Activated T-helper 9 cell treated with anti-CD3 and anti-CD28 coated beads, Interleukin-2, amount 50 U/mL, for 16 hours (primary cell): ENCODE measurements around the gene RCSD1.

ENCODE experiments used
- DNase-seq: peaks from one replicate; pipeline ENCODE4 v3.0.0-alpha.2; 2020; ENCODE audit warnings: low read depth

RCSD1 gene

GRCh38 chr1:167693425-167694045 lies 63.5 kb downstream of the RCSD1 start:
- no peak for DNase-seq

DNA sequence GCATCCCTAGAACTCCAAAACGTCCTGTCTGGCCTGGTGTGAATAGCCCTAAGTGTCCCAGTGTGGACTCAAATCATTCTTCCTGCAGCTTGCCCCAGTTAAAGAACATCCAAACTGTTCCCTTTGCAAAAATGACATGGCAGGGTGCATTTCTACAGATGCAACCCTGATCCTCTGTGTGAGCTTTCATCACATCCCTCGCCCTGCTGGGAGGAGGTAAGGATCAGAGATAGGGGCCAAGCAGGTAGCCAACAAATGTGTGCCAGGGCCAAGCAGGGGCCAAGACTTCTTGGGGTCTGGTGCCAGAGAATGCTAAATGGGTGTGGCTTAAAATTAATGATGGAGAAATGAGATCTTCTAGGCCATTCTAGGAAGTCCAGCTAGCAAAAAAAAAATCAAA lies 64.7 kb downstream of the RCSD1 start:
- DNase-seq, result no peak

DNA sequence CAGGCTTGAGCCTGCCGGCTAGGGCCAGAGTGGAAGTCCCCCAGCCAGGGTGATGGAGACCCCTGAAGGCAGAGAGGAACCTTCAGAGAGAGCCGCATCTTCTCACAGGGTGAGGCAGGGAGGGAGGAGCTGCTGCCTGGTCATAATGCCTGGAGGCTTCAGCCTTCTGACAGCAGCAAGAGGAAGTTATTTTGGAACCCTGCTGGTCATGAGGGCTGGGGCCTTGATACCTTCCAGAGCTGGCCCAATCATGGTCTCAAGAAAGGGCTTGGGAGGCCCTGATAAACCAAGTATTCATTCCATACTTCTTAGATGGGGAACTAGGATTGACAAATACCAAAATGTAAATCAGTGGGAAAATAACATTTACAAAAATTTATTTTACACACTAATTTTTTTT lies 65.1 kb downstream of the RCSD1 start:
- DNase-seq, result no peak

DNA sequence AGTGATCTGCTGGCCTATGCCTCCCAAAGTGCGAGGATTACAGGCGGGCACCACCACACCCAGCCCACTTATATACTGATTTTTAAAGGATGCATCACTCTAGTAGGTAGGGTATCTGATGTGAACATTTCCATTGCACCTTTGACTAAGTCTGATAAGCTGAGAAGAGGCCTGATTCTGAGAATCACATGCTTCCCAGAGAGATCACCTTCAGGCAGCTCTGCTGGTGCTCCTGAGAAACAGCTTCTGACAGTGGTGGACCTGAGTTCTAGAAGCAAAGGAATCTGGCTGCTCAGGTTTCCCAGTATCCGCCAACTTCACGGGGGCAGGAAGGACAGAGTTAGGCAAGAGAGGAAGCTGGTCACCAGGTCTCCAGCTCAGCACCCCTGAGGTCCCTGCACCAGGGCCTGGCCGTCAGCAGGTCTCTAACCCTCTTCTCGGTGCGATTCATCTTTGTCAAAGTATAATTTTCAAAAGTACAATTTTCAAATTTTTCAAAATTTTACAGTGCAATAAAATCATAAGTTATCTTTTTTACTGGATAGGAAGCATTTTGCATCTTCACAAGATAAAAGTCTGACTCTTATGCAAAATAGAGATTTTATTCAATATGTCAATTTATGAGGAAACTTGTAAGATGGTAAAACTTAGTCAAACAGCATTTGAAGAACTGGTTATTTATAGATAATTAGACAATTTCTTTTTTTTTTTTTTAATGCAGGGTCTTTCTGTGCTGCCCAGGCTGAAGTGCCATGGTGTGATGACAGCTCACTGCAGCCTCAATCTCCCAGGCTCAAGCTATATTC lies 65.9 kb downstream of the RCSD1 start:
- DNase-seq, result no peak

DNA sequence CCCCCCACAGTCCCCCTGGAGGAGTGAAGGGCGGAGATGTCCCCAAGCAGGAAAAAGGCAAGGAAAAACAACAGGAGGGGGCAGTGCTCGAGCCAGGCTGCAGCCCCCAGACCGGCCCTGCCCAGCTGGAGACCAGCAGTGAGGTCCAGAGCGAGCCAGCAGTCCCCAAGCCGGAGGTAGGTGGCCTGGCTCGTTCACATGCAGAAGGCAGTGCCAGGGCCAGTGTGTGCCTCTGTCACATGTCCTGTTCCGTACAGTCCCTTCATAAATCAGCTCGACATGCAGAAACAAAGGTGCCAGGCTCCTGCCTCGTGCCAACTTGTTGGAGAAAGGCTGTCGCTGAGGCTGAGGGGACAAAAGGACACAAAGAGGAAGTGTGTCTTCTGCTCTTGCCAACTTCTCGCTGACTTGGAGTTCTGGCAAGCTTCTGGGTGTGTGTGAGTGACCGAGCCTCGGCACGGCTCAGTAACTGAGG lies 67.7 kb downstream of the RCSD1 start:
- DNase-seq, result no peak

GRCh38 chr1:167698313-167698712 lies 68.3 kb downstream of the RCSD1 start:
- no peak for DNase-seq

DNA sequence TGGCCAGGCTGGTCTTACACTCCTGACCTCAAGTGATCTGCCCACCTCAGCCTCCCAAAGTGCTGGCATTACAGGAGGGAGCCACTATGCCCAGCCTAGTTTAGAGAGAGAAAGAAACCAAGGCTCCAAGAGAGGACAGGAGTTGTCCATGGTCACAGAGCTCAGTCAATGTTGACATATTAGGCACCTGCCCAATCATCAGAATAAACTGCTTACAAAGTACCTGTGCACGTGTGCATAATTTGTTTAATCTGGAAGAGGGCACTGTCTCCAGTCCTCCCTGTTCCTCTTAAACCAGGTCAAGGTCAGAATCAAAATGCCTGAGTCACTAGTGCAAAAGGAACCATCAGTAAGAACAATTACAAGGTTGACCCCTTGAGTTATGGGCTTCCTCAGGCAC lies 71.5 kb downstream of the RCSD1 start:
- no peak for DNase-seq

DNA sequence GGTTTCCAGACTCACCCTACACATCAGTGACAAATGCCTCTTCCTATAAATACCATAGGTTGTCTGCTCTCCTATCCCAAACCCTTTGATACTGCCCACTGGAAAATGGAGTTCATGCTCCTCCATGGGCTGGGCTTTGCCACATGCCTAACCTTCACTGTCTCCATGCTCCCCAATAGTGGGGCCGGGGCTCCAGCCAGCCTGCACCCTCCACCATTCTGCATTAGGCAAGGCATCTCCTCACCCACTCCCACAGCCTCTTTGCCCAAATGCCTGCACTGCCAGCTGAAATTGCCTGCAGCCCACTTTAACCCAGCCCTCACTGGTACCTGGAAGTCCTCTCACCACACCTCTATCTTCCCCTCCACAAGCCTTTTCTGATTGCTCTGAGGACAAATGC lies 73.5 kb downstream of the RCSD1 start:
- DNase-seq, result no peak

- DNase-seq, result no peak
Measured at GRCh38 chr1:167704715-167705114, 74.7 kb downstream of the RCSD1 start.

GRCh38 chr1:167705250-167705649 lies 75.2 kb downstream of the RCSD1 start:
- DNase-seq, result no peak

DNA sequence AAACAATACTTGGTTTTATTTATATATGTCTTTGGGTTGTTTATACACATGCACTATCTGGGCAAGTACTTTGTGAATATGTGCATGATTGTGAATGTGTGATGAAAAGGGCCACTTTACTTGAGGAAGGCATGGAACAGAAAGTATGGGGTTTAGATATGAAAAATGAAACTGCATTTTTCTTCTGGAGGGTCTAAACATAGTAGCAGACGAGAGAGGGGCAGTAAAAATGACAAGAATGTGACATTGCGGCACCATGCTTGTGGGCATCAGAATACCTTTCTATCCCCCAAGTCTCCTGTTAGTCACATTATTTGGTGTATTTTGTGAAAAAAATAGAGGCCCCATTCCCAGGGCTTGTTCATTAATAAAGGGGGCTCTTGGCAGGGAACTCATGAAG lies 76.3 kb downstream of the RCSD1 start:
- DNase-seq, result no peak

DNA sequence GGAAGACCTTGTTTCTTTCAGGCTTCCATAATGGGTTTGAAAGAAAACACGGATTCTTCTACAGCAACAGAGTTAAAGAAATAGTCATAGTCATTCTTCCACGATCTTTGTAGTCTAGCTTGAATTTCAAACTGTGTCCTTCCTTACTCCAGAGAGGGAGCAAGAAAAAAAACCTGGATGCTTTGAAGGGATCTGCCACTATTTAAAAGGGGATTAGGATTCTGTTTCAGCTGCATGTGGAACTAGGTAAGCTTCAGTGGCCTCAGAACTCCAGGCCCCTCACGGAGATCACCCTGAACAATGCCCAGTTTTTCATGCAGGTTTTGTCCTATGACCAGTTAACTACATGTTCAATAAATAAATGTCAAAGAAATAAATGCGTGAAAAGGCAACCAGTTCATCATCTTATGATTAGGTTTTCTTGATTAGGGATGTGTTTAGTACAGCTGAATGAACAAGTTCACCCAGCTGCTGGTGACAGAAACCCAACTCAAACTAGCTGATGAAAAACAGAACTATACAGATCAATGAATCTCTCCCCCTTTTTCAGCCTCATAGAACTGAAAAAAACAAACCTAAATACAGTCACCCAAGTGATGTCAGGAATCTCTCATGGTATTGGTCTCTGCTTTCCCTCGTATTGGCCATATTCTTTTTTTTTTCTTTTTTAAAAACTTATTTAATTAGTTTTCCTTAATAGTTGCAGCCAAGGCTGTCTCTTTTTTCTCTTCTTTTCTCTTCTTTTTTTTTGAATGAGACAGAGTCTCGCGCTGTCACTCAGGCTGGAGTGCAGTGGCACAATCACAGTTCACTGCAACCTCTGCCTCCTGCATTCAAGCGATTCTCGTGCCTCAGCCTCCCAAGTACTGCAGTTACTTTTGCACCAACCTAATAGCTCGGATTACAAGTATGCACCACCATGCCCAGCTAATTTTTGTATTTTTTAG lies 77.2 kb downstream of the RCSD1 start:
- no peak for DNase-seq

DNA sequence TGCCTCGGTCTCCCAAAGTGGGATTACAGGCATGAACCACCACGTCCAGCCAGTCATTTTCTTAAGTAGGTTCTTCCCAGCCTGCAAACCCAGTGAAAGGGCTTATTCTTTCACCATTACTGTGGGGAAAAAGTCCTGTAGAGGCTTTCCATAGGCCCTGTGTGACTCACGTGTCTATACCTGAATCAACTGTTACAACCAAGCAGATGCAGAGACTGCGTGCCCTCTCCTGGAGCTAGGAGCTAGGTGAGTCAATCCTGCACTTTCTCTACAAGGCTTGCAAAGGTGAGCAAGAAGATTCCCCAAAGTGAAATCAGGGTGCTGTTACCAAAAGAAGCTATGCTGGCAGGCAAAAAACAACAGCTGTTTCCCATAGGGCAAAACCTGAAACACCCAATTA lies 77.9 kb downstream of the RCSD1 start:
- no peak for DNase-seq

- DNase-seq, result no peak
Measured at GRCh38 chr1:167708940-167709389, 78.9 kb downstream of the RCSD1 start.

DNA sequence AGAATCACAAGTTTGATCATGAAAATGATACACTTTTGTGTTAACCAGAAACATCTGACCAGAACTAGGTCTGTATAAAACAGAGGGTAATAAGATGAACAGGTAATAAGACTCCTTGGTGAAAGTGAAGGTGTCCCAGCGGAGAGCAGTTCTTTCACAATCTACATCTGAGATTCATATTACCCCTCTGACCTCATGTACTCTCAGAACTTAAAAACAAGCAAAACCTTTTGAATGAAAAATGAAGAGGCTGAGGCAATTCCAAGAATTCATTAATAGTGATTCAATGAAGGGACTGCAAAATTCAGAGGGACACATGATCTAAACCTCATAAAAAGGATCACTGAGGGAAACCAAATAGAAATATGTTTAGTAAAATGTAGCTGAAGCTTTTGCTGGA lies 80.8 kb downstream of the RCSD1 start:
- DNase-seq, result no peak

- DNase-seq, result no peak
Measured at GRCh38 chr1:167711797-167712196, 81.8 kb downstream of the RCSD1 start.

GRCh38 chr1:167713330-167714081 lies 83.5 kb downstream of the RCSD1 start:
- DNase-seq, result no peak

DNA sequence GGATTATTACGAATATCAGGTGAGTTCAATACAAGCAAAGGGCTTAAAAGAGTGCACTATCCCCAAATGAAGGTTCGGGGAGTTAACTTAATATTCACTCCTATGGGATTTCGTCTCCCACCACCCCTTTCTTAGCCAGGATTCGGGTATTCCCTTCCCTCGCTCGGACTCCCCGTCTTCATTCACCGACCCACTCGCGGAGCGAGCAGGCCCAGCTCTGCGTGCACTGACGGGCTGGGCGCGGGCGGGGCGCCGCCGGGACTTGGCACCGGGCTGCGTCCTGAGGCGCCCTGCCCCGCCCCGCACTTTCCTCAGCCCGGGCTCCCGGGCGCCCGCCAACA lies 84.0 kb downstream of the RCSD1 start:
- DNase-seq, result peak; percentile 75

DNA sequence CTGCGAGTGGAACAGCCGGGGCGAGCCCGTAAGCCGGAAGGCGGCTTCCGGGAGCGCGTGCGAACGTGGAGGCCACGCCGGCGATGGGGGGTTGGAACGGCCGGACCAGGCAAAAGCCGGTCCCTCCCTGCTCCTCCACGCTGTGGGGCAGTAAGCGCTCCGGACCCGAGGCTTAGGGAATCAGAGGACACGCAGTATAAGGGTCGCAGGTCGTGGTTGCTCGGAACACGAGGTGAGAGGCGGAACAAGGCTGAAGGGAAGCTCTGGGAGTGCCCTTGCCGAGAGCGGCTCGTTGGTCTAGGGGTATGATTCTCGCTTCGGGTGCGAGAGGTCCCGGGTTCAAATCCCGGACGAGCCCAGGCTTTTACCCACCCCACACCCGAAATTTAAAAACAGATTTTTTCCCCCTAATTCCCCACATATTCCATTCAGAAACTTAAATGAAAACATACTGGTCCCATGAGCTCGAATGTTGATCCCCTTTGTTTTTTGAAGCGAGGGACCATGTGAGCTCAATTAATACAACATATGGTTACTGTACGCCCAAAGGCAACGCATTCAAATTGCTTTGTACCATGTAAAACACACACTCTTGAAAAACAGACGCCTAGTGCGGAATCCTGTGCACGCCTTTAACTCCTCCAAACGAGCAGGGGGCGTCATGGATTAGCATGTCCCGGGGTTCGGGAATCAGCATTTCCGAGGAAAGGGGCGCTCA lies 84.6 kb downstream of the RCSD1 start:
- peak; percentile 79 for DNase-seq

DNA sequence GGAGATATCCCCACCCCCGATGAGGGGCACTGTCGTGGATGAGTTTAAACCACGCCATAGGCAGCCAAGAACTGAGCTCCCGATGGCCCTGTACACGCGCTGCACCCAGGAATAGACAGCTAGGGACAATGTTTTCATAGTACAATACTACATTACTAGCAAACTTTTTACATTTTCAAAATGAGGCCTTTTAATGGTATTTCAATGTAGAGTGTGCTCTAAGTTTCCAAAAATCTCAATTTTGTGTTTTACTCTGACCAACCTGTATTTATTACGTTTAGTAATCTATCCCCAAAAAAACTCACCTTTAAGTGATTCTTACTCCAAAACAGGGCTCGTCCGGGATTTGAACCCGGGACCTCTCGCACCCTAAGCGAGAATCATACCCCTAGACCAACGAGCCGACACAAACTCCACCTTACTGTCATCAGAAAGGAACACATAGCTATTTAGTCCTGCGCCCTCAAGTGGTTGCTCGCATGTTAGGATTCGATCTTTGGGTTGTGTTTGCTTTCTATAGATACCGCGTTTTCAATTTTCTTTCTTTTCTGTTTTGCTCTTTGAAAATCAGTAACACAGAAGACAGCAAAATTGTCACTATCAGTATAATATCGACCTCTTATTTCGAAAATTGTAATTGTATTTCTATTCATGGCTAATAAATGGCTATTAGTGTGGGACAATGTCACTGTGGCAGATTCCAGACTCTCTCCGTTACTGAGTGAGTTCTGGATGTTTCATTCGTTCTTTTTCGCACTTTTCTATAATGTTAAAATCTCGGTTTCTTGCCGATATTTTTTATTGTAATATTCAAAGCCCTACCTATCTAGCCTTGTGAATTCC lies 85.3 kb downstream of the RCSD1 start:
- peak; percentile 74 for DNase-seq

- DNase-seq, result no peak
Measured at GRCh38 chr1:167716000-167716271, 85.9 kb downstream of the RCSD1 start.
